IPS DF 6.9 (cell line): Measurements from ENCODE around the gene WWOX.
A peak's percentile ranks its signal among the peaks of the same experiment; 100 is the strongest.

Source experiments
- DNase-seq: peaks from one replicate; pipeline ENCODE4 v3.0.0-alpha.2; 2013; ENCODE audit warnings: low read depth, low spot score
- H3K27ac ChIP-seq: one replicate; pipeline ENCODE4 v1.5.1; 2013; ENCODE audit warnings: low read length, control low read depth
- H3K27me3 ChIP-seq: 2 replicates; pipeline ENCODE4 v1.6.1; 2013; ENCODE audit warnings: mild to moderate bottlenecking, low read length; ENCODE audit not compliant: control insufficient read depth, insufficient read depth
- H3K36me3 ChIP-seq: 2 replicates; pipeline ENCODE4 v1.6.1; 2013; ENCODE audit warnings: low read length; ENCODE audit not compliant: control insufficient read depth, insufficient read depth
- H3K4me1 ChIP-seq: 2 replicates; pipeline ENCODE4 v1.6.1; 2013; ENCODE audit warnings: low read length; ENCODE audit not compliant: control insufficient read depth, insufficient read depth
- H3K4me3 ChIP-seq: 2 replicates; pipeline ENCODE4 v1.5.1; 2013; ENCODE audit warnings: mild to moderate bottlenecking, low read length
- H3K9me3 ChIP-seq: 2 replicates; pipeline ENCODE4 v1.6.1; 2013; ENCODE audit warnings: low read length, inconsistent platforms; ENCODE audit not compliant: control insufficient read depth, insufficient read depth
- WGBS: extraction: QIAGEN DNeasy Blood & Tissue Kit; methylation state at CpG from one replicate; pipeline ENCODE4 v1.1.7; 2013; ENCODE audit warnings: mixed read lengths, missing lambda C conversion rate; ENCODE audit not compliant: insufficient read length, insufficient coverage; 5-methylcytosine and 5-hydroxymethylcytosine counted together

Gene WWOX

DNA sequence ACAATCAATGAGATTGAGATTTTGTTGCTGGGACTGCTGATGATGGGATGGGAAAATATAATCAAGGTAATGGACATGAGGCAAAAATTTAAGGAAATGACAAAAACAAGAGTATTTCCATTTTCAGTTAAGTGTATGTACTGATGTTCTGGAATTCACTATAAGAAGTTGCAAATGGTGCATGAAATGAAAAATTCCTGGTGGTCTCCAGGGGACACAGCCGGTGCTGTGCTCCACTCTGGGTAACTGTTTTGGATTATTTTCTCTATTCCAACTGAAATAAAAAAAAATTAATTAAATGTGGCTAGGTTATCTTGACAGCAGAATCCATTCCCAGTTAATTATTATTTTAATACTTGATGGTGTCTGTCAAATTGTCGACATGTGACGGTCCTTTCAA is 305.6 kb downstream of the WWOX start:
- no peaks in the 10 kb centered on the region for H3K27me3 ChIP-seq
- H3K36me3 ChIP-seq = no peaks in the 10 kb centered on the region

GRCh38 chr16:78405833-78406232 is 306.4 kb downstream of the WWOX start:
- H3K27ac ChIP-seq = no peak overlapping the region
- H3K4me1 ChIP-seq = no peaks in the 10 kb centered on the region
- no peak for DNase-seq
- WGBS = no CpG with 5 or more reads among the region's 7 CpGs
- H3K9me3 ChIP-seq = no peaks in the 10 kb centered on the region; the same call in 1 of the 2 replicates
- H3K4me3 ChIP-seq = no peak overlapping the region
- H3K36me3 ChIP-seq = no peaks in the 10 kb centered on the region
- H3K27me3 ChIP-seq = no peaks in the 10 kb centered on the region

More for the DNA sequence above, 305.6 kb downstream of the WWOX start:
- Histone ChIP-seq H3K9me3 (no peaks in the 10 kb centered on the region; the same call in 1 of the 2 replicates), H3K4me3 (no peak overlapping the region), H3K4me1 (no peaks in the 10 kb centered on the region), H3K27ac (no peak overlapping the region)
- no CpG with 5 or more reads among the region's 3 CpGs for WGBS
- no peak for DNase-seq

DNA sequence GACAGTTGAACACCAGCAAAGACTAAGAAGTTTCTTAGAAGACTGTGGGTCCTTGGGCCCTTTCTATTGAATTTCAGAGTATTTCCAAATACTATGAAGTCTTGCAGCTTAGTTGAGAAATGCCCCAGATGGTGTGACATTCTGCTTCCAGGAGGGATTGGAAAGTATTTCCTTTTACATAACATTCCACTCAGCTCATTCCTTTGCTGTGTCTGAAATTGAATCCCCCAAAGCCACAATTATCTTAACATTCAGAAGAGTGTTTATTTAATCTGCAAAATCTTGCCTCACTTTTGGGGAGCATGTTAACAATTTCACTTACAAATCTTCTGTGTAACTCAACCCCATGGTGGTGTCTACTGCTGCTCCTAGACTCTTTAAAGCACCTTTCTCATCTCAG is 307.7 kb downstream of the WWOX start:
- H3K27me3 ChIP-seq = no peaks in the 10 kb centered on the region
- H3K27ac ChIP-seq = no peak overlapping the region
- no peaks in the 10 kb centered on the region for H3K4me1 ChIP-seq
- H3K4me3 ChIP-seq = no peak overlapping the region
- H3K9me3 ChIP-seq = no peaks in the 10 kb centered on the region; the same call in 1 of the 2 replicates
- DNase-seq = no peak
- no peaks in the 10 kb centered on the region for H3K36me3 ChIP-seq

DNA sequence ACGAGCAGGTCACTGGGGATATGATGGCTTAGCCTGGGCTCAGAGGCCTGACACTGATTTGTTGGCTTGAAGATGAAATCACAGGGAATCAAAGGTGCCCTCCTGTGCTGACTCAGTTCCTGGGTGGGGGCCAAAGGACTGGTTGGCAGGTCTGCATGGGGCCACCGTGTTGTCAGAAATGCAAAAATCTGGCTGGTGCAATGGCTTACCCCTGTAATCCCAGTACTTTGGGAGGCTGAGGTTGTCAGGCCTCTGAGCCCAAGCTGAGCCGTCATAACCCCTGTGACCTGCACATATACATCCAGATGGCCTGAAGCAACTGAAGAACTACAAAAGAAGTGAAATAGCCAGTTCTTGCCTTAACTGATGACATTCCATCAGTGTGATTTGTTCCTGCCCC is 314.2 kb downstream of the WWOX start:
- Histone ChIP-seq H3K27me3 (no peaks in the 10 kb centered on the region), H3K27ac (no peak overlapping the region), H3K36me3 (no peaks in the 10 kb centered on the region), H3K9me3 (no peaks in the 10 kb centered on the region), H3K4me1 (no peaks in the 10 kb centered on the region), H3K4me3 (no peak overlapping the region)
- WGBS = no CpG with 5 or more reads among the region's 3 CpGs
- DNase-seq = no peak

DNA sequence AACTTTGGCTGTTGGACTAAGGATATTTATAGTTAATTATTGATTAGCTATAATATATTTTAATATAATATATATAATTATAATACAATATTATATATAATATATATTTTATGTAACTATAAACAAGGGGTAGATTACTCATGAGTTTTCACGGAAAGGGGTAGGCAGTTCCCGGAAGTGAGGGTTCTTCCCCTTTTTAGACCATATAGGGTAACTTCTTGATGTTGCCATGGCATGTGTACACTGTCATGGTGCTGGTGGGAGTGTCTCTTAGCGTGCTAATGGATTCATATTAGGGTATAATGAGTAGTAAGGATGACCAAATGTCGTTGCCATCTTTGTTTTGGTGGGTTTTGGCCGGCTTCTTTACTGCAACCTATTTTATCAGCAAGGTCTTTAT is 315.6 kb downstream of the WWOX start:
- H3K36me3 ChIP-seq = no peaks in the 10 kb centered on the region
- no peaks in the 10 kb centered on the region for H3K4me1 ChIP-seq
- no CpG with 5 or more reads among the region's 5 CpGs for WGBS
- no peak for DNase-seq
- H3K27me3 ChIP-seq = no peaks in the 10 kb centered on the region
- no peak overlapping the region for H3K27ac ChIP-seq
- H3K4me3 ChIP-seq = no peak overlapping the region
- H3K9me3 ChIP-seq = no peaks in the 10 kb centered on the region

DNA sequence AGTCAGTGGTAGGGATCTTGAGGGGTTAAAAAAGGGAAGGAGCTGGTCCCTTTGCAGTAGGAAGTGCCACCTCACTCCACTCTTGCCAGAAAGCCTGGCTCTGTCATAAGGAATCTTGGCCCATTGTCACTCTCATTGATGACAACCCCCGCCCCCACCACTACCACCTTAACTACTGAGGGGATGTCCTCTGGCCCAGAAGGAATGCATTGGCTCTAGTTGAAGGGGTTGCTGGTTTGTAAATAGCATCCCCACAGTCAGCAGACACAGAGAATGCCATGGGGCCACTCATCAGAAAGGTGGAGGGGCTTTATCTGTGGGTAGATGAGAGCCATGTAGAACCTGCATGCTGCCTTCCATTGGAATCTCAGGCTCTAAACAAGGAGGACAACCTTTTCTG is 316.2 kb downstream of the WWOX start:
- H3K9me3 ChIP-seq = no peaks in the 10 kb centered on the region
- H3K36me3 ChIP-seq = no peaks in the 10 kb centered on the region
- no peak for DNase-seq
- no peaks in the 10 kb centered on the region for H3K4me1 ChIP-seq
- H3K4me3 ChIP-seq = no peak overlapping the region
- no peak overlapping the region for H3K27ac ChIP-seq
- no CpG with 5 or more reads among the region's 1 CpG for WGBS
- H3K27me3 ChIP-seq = no peaks in the 10 kb centered on the region

- H3K27ac ChIP-seq = no peak overlapping the region
- H3K27me3 ChIP-seq = no peaks in the 10 kb centered on the region
- no peaks in the 10 kb centered on the region for H3K9me3 ChIP-seq
- H3K4me3 ChIP-seq = no peak overlapping the region
- H3K36me3 ChIP-seq = no peaks in the 10 kb centered on the region
- DNase-seq = no peak
- no peaks in the 10 kb centered on the region for H3K4me1 ChIP-seq
Observed at GRCh38 chr16:78416400-78416799, 316.9 kb downstream of the WWOX start.

- Histone ChIP-seq H3K27me3 (no peaks in the 10 kb centered on the region), H3K9me3 (no peaks in the 10 kb centered on the region), H3K4me3 (no peak overlapping the region), H3K36me3 (no peaks in the 10 kb centered on the region), H3K27ac (no peak overlapping the region), H3K4me1 (no peaks in the 10 kb centered on the region)
- no CpG with 5 or more reads among the region's 3 CpGs for WGBS
- DNase-seq = peak; percentile 35
Observed at GRCh38 chr16:78421181-78421708, 321.8 kb downstream of the WWOX start.

- H3K4me1 ChIP-seq = no peaks in the 10 kb centered on the region
- H3K36me3 ChIP-seq = no peaks in the 10 kb centered on the region
- H3K27me3 ChIP-seq = no peaks in the 10 kb centered on the region
- no peaks in the 10 kb centered on the region for H3K9me3 ChIP-seq
- no peak overlapping the region for H3K27ac ChIP-seq
- H3K4me3 ChIP-seq = no peak overlapping the region
- no peak for DNase-seq
- WGBS = 100% methylated on average over 1 of the region's 4 CpGs
Observed at GRCh38 chr16:78425281-78425680, 325.8 kb downstream of the WWOX start.

GRCh38 chr16:78425891-78426510 is 326.5 kb downstream of the WWOX start:
- Histone ChIP-seq H3K27me3 (no peaks in the 10 kb centered on the region), H3K4me3 (no peak overlapping the region), H3K27ac (no peak overlapping the region), H3K9me3 (no peaks in the 10 kb centered on the region), H3K36me3 (no peaks in the 10 kb centered on the region), H3K4me1 (no peaks in the 10 kb centered on the region)
- WGBS = no CpG with 5 or more reads among the region's 7 CpGs
- no peak for DNase-seq

DNA sequence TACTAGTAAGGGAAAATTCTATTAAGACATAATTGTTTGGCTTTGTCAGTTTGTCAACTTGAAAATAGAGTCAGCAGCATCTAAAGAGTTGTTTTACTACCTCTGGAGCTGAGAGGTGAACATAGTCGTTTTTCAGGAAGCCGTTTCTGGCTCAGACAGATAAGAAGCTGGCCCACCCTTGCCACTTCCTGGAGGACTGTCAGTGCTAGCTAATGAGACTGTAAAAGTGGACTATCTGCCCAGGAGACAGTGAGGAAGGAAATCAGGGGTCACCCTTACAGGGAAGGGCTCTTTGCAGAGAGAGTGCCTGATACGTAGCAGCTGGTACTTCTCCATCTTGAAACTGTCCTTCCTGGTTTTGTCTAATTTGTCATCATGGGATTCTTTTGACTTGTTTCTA is 328.7 kb downstream of the WWOX start:
- no CpG with 5 or more reads among the region's 3 CpGs for WGBS

More for the DNA sequence above, 328.7 kb downstream of the WWOX start:
- Histone ChIP-seq H3K4me3 (no peak overlapping the region), H3K9me3 (no peaks in the 10 kb centered on the region), H3K27me3 (no peaks in the 10 kb centered on the region), H3K4me1 (no peaks in the 10 kb centered on the region), H3K27ac (no peak overlapping the region), H3K36me3 (no peaks in the 10 kb centered on the region)
- no peak for DNase-seq
